GM12891 (cell line): ENCODE measurements around the gene SERAC1.

Source experiments
- PAX5 ChIP-seq: IDR thresholded peaks from 2 replicates; pipeline ENCODE4 v1.6.1; 2011; ENCODE audit warnings: low read length, moderate library complexity, mild to moderate bottlenecking; ENCODE audit not compliant: insufficient read depth, severe bottlenecking
- POLR2A ChIP-seq: IDR thresholded peaks from 2 replicates; pipeline ENCODE4 v1.6.1; 2011; ENCODE audit warnings: low read depth, low read length, control low read depth
- POLR2AphosphoS5 ChIP-seq: IDR thresholded peaks from 2 replicates; pipeline ENCODE4 v1.6.1; 2011; ENCODE audit warnings: low read depth, low read length, control low read depth
- SPI1 ChIP-seq: IDR thresholded peaks from 2 replicates; pipeline ENCODE4 v1.6.1; 2011; ENCODE audit warnings: low read depth, low read length, control low read depth
- TAF1 ChIP-seq: IDR thresholded peaks from 2 replicates; pipeline ENCODE4 v1.6.1; 2011; ENCODE audit warnings: low read depth, low read length, control low read depth

DNA sequence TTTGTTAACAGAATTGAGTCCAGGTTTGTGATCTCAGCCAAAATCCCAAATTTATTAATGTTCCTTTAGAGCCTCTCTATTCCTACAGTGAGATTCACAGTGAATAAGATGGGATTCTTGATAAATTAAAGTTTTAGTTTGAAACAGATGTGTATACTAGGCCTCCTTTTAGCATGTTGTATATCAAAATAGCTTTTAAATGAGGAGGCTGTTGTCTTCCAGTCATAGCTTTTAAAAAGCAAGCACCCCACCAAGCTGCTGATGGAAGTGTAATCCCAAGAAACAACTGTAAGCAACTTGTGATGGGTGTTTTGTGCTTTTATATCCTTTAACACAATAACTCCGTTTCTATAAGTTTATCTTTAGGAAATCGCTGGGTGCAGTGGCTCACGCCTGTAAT lies 7.0 kb upstream of the SERAC1 start:
- TF ChIP-seq POLR2A (no peak), TAF1 (no peak), POLR2AphosphoS5 (no peak), PAX5 (no peak), SPI1 (no peak)
